GM19452 (cell line): Measurements from ENCODE around the gene AP1G1.

Experiments
- ATAC-seq: cut with Tn5 transposase; IDR thresholded peaks from one replicate; pipeline ENCODE4 v1.9.1; 2021; ENCODE audit not compliant: unreplicated experiment

Gene AP1G1

DNA sequence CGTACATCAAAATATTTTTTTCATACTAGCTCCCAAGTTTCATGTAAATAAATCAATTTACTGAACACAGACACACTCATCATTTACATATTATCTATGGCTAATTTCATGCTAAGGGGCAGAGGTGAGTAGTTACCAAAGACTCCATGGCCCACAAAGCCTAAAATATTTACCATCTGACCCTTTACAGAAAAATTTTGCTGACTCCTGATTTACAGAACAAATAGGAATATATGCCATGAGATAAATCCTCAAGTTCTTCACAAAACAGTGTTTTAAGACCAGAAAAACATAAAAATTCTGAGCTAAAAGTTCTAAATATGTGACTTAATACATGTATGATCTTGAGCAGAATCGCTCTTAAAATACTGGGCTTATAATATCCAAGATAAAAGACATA is 47.5 kb downstream of the AP1G1 start:
- ATAC-seq = no peak

DNA sequence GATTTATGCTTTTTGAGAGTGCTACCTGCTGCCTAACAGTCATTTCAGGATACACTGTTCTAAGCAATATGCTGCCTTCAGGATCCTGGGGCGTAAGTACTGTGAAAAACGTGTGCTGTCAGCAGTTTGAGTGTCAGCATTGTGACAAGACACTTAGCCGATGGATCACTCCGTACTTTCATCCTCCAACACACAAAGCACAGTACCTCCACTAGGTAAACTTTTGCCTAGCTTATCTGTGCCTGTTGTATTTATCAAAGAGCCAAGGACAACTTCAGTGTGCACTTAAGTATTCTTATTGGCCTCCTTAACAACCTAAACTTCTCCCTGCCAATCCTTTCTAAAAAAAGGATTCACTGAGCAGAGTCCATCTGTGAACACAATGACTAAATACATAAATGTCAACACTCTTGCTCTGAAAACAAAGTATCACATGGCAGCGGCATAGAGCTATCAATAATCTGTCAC is 50.3 kb downstream of the AP1G1 start:
- no peak for ATAC-seq

DNA sequence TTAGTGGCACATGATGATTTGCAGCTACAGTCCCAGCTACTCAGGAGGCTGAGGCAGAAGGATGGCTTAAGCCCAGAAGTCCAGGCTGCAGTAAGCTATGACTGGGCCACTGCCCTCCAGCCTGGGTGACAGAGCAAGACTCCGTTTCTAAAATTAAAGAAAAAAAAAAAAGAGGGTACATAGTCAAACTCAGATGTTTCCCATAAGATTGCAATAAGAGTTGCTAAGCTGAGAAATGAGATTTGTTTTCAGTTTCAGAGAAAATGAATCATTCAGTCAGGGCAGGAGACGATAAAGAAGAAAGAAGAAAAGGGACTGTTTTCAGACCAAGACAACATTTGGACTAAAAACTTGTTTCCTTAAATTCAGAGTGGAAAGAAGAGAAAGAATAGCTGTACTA is 54.0 kb downstream of the AP1G1 start:
- ATAC-seq = no peak

DNA sequence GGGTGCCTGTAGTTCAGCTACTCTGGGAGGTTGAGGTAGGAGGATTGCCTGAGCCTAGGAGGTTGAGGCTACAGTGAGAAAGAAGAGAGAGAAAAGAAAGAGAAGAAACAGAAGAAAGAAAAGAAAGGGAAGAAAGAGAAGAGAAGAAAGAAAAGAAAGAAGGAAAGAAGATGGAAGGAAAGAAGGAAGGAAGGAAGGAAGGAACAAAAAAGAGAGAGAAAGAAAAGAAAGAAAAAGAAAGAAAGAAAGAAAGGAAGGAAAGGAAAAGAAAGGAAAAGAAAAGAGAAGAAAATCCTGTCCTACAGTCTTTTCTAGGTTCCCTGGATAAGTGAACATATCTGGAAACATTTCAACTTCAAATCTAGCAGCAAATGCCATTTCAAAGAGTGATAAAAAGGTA is 54.5 kb downstream of the AP1G1 start:
- no peak for ATAC-seq

DNA sequence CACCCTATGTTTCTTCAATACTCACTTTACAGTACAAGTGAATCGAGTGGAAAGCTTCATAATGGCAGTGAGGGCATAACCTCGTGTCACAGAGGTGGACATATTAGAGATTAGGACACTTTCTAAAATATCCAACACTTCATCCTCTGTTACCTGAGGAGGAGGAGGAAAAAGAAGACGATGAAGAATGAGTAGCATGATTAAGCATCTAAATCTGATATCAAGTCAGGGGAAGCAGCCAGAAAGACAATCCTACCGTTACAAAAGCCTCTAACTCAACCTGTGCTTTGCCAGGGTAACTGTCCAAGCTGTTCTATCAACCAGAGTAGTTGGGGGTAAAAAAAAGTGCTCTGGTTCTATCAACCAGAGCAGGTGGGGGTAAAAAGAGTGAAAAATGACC is 60.4 kb downstream of the AP1G1 start:
- no peak for ATAC-seq

DNA sequence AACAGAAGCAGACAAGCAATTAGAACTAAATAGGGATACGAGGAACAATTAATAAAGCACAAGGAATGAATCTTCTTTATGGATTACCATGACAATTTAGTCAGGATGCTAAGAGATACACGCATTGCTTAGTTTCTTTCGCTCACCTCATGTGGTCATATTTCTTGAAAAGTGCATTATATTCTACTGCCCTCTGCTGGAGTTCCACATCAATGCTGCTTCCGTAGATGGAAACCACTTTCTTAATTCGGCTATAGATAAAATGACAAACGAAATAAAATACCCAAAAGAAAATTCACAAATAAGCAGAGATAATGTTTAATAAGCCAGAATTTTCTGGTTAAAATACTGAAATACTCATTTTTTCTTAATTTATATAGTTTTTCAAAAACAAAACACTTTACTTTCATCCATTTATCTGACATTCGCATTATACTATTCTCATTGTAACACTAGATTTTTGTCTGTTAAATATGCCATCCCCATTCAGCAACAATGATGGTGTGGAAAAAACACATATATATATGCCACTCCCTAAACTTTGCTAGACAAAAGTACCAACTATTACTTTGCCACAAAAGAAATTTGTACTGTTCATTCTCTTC is 62.1 kb downstream of the AP1G1 start:
- no peak for ATAC-seq

DNA sequence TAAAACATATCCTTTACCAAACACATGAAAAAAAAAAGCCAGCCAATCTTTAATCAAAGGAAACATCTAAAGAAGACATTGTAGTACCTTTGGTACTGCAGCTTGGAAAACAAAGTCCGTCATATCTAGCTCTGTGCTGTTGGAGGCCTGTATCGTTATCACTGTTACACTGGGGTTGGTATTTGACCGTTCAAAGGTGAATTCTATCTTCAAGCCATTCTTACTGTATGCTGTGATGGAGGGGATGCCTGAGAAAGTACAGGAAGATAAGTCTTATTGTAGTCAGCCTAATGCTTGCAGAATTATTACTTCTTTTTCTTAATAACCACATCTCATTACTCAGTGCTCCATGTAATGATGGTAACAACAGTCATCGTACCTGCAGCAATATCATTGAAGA is 69.8 kb downstream of the AP1G1 start:
- no peak for ATAC-seq

DNA sequence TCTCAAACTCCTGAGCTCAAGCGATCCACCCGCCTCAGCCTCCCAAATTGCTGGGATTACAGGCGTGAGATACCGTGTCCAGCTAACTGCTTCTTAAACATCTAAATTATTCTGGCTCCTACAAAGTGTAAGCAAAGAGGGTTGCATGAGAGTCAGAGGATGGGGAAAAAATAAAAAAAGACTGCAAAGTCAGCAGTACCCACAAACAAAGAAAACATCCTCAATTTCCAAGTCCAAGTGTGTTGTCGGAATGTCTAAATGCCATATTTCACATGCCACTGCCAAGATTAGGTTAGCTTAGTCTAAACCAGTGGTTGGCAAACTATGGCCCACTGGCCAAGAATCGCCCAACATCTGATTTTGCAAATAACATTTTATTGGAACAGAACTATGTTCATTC is 71.1 kb downstream of the AP1G1 start:
- no peak for ATAC-seq

DNA sequence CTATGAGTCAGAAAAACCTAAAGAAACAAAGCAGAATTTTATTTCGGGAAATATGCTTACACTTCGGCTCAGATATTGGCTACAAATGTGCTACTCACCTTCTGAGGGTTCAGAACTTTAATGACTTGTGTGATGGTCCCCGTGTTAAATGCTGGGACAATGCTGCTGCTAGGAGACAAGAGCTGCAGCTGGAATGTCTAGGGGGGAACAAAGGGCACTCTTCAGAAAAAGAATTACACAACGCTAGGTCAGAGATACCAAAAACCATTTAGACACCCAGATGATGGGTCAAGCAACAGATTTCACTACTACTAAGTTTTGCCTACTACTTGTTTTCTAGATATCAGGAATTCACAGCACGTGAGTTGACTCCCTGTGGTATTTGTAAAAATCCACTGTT is 74.1 kb downstream of the AP1G1 start:
- no peak for ATAC-seq

DNA sequence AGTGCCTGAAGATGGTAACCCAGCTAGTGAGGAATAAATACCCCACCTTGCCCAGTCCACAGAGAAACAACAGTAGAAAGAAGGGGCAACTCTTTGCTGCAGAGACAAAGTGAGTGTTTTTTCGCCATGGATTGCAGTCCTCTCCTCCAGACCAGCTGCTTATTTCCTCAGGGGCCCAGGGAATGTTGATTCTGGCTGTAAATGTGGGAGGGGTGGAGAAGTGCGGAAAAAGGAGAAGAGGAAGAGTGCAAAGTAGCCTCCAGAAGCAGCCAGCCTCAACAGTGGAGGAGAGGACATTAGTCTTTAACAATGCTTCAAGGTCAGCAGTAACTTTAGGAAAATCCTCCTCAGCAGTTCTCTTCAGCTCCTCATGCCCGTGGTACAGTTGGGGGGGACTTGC is 76.0 kb downstream of the AP1G1 start:
- ATAC-seq = no peak

DNA sequence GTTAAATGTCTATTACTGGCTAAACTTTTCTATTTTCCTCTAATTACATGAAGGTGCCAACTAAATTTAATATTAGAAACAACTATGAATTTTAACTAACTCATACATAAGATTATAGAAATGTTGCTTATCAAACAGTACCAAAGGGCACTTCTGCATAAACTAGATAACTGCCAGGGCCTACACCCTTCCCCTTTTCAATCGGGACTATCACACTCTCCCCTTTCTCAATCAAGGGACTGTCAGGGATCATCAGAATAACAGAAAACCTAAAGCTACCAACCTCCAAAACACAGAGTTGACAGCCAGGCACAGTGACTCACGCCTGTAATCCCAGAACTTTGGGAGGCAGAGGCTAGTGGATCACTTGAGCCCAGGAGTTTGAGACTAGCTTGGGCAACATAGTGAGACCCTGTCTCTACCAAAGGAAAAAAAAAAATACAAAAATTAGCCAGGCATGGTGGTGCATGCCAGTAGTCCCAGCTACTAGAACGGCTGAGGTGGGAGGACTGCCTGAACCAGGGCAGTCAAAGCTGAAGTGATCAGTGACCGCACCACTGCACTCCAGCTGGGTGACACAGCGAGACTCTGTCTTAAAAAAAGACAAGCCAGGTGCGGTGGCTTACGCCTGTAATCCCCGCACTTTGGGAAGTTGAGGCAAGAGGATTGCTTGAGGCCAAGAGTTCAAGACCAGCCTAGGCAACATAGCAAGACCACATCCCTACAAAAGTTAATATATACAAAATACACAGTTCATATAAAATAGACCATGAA is 80.9 kb downstream of the AP1G1 start:
- no peak for ATAC-seq

DNA sequence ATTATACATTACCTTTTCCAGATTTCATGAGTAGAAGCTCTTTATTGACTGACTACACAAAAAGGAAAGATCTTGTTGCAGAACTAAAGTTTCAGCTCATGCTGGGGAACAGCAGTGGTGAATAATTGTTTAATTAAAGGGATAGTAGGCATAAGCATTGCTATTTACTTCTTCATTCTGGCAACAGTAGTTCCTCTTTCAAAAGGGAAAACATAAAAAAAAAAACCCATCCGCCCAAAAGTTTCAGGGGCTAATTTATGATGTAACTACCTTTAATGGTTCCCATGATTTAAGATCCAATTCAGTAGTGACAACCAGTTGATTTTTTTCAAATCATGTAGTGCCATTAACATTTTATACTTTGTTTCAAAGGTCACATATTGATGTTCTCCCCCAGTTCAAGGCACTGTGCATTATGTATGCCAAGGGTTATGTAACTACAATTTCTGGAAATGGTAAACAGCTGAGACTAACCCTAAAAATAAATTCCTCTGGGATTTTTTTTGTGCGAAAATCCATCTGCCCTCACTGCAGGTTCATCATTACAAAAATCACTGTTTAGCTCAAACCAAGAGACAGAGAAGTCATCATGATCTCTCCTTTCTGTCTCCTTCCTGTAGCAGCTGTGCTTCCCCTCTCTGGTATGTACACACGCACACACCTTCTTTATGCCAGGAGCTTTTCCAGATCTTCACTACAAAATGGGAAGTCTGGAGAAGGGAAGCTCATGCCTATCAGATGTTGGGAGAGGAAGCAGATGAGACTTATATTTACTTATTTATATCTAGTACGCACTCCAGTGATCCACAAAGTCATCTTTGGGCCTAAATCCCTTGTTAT is 81.9 kb downstream of the AP1G1 start:
- no peak for ATAC-seq

DNA sequence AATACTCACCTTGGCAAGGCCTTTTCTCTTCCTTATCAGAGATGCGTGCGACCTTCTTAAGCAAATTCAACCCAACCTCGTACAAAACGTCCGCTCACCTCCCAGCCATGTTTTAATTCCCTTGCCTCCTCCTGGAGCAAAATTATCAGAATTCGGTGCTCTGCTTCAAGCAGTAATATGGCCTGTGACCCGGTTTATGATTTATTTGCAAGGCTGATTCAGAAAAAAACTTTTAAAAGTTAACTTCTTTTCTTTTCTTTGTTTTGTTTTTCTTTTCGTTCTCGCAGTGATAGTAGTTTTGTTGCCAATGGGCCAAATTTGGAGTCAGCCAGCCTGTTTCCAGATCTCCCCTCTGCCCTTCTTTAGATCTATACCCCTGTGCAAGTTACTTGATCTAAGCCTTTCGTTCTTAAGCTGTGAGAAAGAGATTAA is 84.3 kb downstream of the AP1G1 start, which contains the start of gene PHLPP2:
Gene PHLPP2, minus strand, starts transcription at position 382 of the 432 bp plus-strand sequence. CDS start 9,906 bp downstream, outside the sequence.
- ATAC-seq = no peak

DNA sequence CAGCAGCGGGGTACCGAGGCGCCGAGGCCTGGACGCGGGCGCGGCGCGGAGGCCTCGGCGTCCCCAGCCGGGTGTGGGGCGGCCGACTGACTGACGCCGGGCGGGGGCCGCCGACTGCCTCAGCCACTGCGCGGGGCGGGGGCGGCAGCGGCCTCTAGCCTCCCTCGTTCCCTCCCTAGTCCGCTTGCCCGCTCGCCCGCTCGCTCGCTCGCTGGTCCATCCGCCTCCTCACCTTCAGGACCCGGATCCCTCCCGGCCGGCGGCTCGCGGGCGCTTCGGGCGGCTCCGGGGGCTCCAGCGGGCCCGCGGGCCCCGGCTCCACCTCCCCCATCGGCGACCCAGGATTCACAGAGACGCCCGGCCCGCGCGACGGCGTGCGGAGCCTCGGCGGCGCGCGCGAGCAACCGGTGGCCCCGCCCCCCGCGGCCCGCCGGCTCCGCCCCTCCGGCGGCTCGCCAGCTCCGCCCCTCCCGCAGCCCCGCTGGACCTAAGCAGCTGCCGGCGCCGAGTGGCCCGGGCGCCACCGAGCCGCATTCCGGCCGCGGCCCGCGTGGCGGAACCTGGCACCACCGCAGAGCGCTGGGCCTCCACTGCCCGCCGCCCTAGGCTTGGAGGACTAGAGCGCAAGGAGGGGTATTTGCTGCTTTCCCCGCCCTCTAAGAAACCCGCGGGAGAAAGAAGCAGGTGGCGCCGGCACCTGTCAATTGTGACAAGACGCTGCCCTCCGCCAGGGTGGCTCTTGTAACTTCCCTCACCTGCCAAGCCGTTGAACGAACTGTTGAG is 84.9 kb downstream of the AP1G1 start:
- peak; percentile 73 for ATAC-seq

DNA sequence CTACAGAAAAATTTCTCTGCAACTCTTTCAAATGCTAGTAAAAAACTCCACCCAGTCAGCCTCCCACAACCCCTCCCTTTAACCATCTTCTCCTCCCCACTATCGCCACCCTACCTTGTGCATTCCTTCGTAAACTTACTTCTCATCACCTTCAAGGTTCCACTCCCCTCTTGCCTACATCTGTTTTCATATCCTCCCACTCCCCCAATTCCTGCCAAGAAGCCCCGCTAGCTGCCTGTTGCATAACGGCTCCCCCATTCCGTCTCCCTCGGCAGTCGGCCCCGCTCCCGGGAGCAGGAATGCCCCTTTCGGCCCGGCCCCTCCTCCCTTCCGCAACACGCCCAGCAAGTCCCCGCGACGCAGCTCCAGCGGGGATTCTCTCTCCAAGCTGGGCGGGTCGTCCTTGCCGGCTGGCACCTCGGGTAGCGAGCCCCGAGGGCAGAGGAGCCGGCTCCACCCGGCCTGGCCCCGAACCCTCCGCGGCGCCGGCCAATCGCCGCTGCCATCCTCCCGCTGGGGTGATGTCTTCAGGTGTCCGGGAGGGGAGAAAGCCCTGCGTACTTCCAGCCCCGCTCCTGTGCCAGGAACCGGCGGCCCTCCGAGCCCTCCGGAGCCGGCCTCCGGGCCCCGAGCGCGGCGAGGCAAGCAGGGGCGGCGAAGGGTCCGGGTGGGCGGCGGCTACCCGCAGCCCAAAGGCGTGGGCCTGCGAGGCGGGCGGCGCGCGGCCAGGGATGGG is 85.7 kb downstream of the AP1G1 start:
- ATAC-seq = peak; percentile 41

DNA sequence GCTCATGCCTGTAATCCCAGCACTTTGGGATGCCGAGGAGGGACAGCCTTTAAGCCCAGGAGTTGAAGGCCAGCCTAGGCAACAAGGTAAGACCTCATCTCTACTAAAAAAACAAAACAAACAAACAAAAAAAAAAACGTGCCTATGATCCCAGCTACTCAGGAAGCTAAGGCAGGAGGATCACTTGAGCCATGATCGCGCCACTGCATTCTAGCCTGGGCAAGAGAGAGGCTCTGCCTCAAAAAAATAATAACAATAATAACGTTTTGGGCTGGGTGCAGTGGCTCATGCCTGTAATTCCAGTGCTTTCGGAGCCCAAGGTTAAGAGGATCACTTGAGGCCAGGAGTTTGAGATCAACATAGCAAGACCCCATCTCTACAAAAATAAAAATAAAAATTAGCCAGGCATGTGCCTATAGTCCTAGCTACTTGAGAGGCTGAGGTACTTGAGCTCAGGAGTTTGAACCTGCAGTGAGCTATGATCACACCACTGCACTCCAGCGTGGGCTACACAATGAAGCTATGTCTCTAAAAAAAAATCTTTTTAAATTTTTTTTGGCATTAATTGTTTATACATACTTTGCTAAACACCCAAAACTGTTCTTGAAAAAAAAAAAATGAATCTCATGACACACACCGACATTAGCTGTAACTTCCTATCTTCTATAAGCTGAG is 87.4 kb downstream of the AP1G1 start:
- no peak for ATAC-seq

DNA sequence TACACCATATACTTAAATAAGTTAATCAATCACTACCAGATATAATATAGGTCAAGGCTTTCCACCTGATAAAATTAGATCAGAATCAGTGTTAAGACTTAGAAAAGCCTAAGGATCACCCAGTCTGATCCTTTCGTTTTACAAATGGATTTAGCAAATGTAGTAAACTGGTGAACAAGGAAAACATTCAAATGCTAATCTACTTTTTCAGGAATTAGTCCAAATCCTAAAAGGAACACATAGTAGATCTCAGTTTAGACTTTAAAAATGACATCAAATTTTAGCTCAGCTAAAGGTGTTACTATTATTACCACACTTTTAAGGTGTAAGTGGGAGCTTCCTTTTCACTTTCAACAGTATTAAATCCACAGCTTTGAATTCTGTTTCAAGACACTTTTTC is 96.1 kb downstream of the AP1G1 start:
- no peak for ATAC-seq

DNA sequence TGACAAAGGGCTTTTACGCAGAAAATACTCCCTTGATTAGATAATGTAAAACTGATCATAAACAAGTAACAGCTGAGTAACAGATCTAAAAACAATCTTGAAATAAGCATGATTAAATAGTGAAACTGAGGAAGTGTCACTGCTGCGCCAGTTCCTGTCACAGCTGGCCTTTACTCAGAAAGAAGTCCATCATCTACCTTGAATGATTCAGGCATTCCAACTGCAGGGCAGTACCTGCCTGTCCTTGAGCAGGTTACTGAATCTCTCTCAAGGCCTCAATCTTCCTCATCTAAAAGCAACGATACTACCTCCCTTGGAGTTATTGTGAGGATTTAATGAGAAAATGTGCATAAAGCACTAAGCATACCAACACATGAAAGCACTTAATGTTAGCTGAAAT is 96.8 kb downstream of the AP1G1 start:
- no peak for ATAC-seq

DNA sequence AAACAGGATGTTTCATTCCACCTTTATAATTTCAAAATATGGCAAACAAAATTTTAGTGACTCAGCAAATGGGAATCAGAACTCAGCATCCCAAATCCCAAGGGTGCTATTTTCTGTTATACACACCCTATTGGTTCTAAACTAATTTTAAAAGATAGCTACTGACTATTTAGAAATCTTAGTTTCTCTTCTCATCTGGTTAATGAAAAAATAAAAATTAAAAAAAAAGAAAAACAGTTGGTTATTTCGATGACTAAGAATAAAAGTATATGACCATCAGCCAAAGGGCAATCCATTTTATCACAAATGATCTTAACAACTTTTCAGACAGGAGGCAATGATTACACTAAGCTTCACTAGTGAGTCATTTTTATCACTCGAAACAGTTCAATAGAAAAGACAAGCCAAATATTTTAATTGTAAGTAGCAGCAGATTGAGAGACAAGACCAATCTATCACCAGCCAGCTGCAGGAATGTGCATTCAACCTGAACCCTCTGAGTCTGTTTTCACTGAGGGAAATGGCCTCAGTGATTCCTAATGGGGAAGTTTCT is 99.3 kb downstream of the AP1G1 start:
- ATAC-seq = no peak
